Bronchial epithelial cell (primary cell): ENCODE data around the gene TSC22D3. TPM values are rescaled to one million over a fixed set of nuclear protein-coding genes. Genes with fewer than 3 reads are reported as not detected.

Experiments
- DNase-seq: peaks from one replicate; pipeline ENCODE4 v3.0.0-alpha.2; 2010; ENCODE audit warnings: low read depth
- FAIRE-seq: peaks from 2 replicates; lab custom pipeline; 2011; peaks lifted over from hg19 to GRCh38; lab: Jason Lieb, UNC
- H3K27me3 ChIP-seq: 2 replicates; pipeline ENCODE4 v1.5.1; 2011; ENCODE audit warnings: low read length; ENCODE audit not compliant: control insufficient read depth, insufficient read depth
- H3K36me3 ChIP-seq: 2 replicates; pipeline ENCODE4 v1.5.1; 2011; ENCODE audit warnings: low read length; ENCODE audit not compliant: control insufficient read depth, insufficient read depth
- H3K4me3 ChIP-seq: 2 replicates; pipeline ENCODE4 v1.5.1; 2011; ENCODE audit warnings: mild to moderate bottlenecking, low read depth, low read length, control low read depth
- CTCF ChIP-seq: IDR thresholded peaks from 2 replicates; pipeline ENCODE4 v1.5.1; 2011; ENCODE audit warnings: mild to moderate bottlenecking, moderate library complexity, low read length, control low read depth, inconsistent platforms; ENCODE audit not compliant: insufficient read depth, severe bottlenecking
- total RNA-seq: library from RNA; depleted of rRNA; stranded (reverse); fragments of >200 nt; gene quantifications from 2 replicates; pipeline ENCODE4 v1.2.1, GENCODE V29; 2014

TSC22D3 gene
- total RNA-seq, 1 donor from 2014 or later, result 83.5 TPM

DNA sequence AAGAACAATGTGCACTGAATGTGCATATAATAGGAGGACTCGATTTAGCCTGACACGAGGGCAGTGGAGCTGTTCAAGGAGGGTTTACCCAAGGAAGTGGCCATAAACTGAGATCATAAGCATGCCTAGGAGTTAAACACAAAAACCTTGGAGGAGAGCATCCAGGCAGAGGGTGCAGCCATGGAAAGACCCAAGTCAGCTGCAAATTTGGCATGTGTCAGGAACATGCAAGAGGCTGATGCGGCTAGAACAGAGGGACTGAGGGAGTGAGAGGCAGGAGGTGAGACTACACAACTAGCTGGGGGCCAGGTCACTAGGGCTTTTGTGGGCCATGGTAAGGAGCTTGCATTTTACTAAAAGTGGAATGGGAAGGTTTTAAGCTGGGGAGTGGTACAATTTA lies 91.7 kb downstream of the TSC22D3 start:
- Histone ChIP-seq H3K27me3 (no peaks in the 10 kb centered on the region), H3K4me3 (no peak overlapping the region), H3K36me3 (no peaks in the 10 kb centered on the region)
- FAIRE-seq (no peak), DNase-seq (no peak)
- TF ChIP-seq CTCF, result no peak

- Histone ChIP-seq H3K4me3 (no peak overlapping the region), H3K36me3 (no peaks in the 10 kb centered on the region), H3K27me3 (no peaks in the 10 kb centered on the region)
- no peak for TF ChIP-seq CTCF
- DNase-seq (no peak), FAIRE-seq (peak; percentile 76)
These were observed 92.3 kb downstream of the TSC22D3 start for GRCh38 chrX:107683124-107683895.

- FAIRE-seq (peak; percentile 13), DNase-seq (no peak)
- no peaks in the 10 kb centered on the region for H3K36me3 ChIP-seq
These were observed 93.3 kb downstream of the TSC22D3 start for GRCh38 chrX:107682256-107682655.

GRCh38 chrX:107678957-107679740 lies 96.4 kb downstream of the TSC22D3 start:
- FAIRE-seq, result peak; percentile 80
- Histone ChIP-seq H3K27me3 (no peaks in the 10 kb centered on the region), H3K4me3 (no peak overlapping the region), H3K36me3 (no peaks in the 10 kb centered on the region)
- DNase-seq, result peak; percentile 69
- TF ChIP-seq CTCF, result no peak

More at GRCh38 chrX:107682256-107682655, 93.3 kb downstream of the TSC22D3 start:
- no peaks in the 10 kb centered on the region for H3K27me3 ChIP-seq
- H3K4me3 ChIP-seq, result no peak overlapping the region
- TF ChIP-seq CTCF, result no peak

GRCh38 chrX:107677909-107678308 lies 97.7 kb downstream of the TSC22D3 start:
- FAIRE-seq (no peak), DNase-seq (no peak)
- Histone ChIP-seq H3K27me3 (no peaks in the 10 kb centered on the region), H3K36me3 (no peaks in the 10 kb centered on the region), H3K4me3 (no peak overlapping the region)
- TF ChIP-seq CTCF, result no peak
